T-cell (primary cell): Measurements from ENCODE around the gene NAB1. TPM values are rescaled to one million over a fixed set of nuclear protein-coding genes. Genes with fewer than 3 reads are reported as not detected.
A peak's percentile ranks its signal among the peaks of the same experiment; 100 is the strongest.

Experiments used
- ATAC-seq, 4 experiments: fragments of 200-7000 bp in 3 of 4; fragments of 150-1000 bp in 1 of 4; cut with Tn5 transposase; replicated peaks in 1 of 4; 1 replicate in 3 of 4; 2 replicates in 1 of 4; pipeline ENCODE4 v1.10.0; 2021; ENCODE audit warnings: moderate library complexity in 3 of 4, mild to moderate bottlenecking in 2 of 4, moderate number of reproducible peaks in 1 of 4
- CTCF ChIA-PET, 2 donors: fragments of 300-600 bp; sonication (Branson Sonifier 250); formaldehyde crosslinking; loops; one replicate each; lab custom pipeline; 2022; ENCODE audit warnings: antibody characterized with exemption in 2 of 2; lab: Charles Lee
- POLR2A ChIA-PET, 2 donors: fragments of 300-600 bp; sonication (Branson Sonifier 250); formaldehyde crosslinking; loops; one replicate each; lab custom pipeline; 2022; ENCODE audit warnings: antibody characterized with exemption in 2 of 2; lab: Charles Lee
- DNase-seq, 35 experiments: peaks; one replicate each; pipeline versions ENCODE4 v3.0.0 to v3.0.0-alpha.2; 2013 to 2023
- H3K27ac ChIP-seq: one replicate; pipeline ENCODE4 v1.5.1; 2013; ENCODE audit warnings: low read length
- H3K27me3 ChIP-seq, 2 experiments: replicated peaks in 1 of 2; 1 replicate in 1 of 2; 2 replicates in 1 of 2; pipeline versions ENCODE4 v1.6.1 to v1.7.0; 2013; ENCODE audit warnings: low read length in 1 of 2, mixed read lengths in 1 of 2; ENCODE audit not compliant: control insufficient read depth in 2 of 2, insufficient read depth in 2 of 2; ENCODE audit errors: extremely low read depth in 1 of 2
- H3K36me3 ChIP-seq, 2 donors: 1 replicate in 1 of 2; 2 replicates in 1 of 2; pipeline versions ENCODE4 v1.6.1 to v1.7.0; 2013; ENCODE audit warnings: low read length in 1 of 2; ENCODE audit not compliant: control insufficient read depth in 2 of 2, insufficient read depth in 1 of 2; ENCODE audit errors: extremely low read depth in 1 of 2
- H3K4me1 ChIP-seq, 2 experiments: 1 replicate in 1 of 2; 2 replicates in 1 of 2; pipeline versions ENCODE4 v1.6.1 to v1.7.0; 2013; ENCODE audit warnings: low read length in 2 of 2, mixed read lengths in 1 of 2; ENCODE audit not compliant: insufficient read depth in 2 of 2, control insufficient read depth in 1 of 2; ENCODE audit errors: extremely low read depth in 1 of 2
- H3K4me3 ChIP-seq, 2 donors: 1 replicate in 1 of 2; 2 replicates in 1 of 2; pipeline versions ENCODE4 v1.5.1 to v1.7.0; 2013; ENCODE audit warnings: mild to moderate bottlenecking in 2 of 2, low read length in 1 of 2, moderate library complexity in 1 of 2; ENCODE audit not compliant: control insufficient read depth in 1 of 2; ENCODE audit errors: extremely low read depth in 1 of 2
- H3K9me3 ChIP-seq: 2 replicates; pipeline ENCODE4 v1.7.0; 2013
- H3K27ac Mint-ChIP-seq, 2 donors: one replicate each; pipeline ENCODE4 v1.8.0; 2020 to 2021; ENCODE audit warnings: mild to moderate bottlenecking in 2 of 2, mixed read lengths in 2 of 2
- H3K27me3 Mint-ChIP-seq, 2 donors: one replicate each; pipeline ENCODE4 v1.8.0; 2021 to 2022; ENCODE audit warnings: mixed read lengths in 2 of 2
- H3K36me3 Mint-ChIP-seq: one replicate; pipeline ENCODE4 v1.8.0; 2021; ENCODE audit warnings: mixed read lengths
- H3K4me1 Mint-ChIP-seq, 3 donors: one replicate each; pipeline ENCODE4 v1.8.0; 2020 to 2022; ENCODE audit warnings: mixed read lengths in 3 of 3, mild to moderate bottlenecking in 1 of 3
- H3K4me3 Mint-ChIP-seq, 3 donors: one replicate each; pipeline ENCODE4 v1.8.0; 2020 to 2022; ENCODE audit warnings: mild to moderate bottlenecking in 3 of 3, mixed read lengths in 3 of 3, moderate library complexity in 3 of 3
- H3K9me3 Mint-ChIP-seq, 3 donors: one replicate each; pipeline ENCODE4 v1.8.0; 2020 to 2022; ENCODE audit warnings: mixed read lengths in 3 of 3
- WGBS: methylation state at CpG from one replicate; pipeline ENCODE4 v1.1.5; 2013; ENCODE audit warnings: missing lambda C conversion rate; ENCODE audit not compliant: insufficient coverage; 5-methylcytosine and 5-hydroxymethylcytosine counted together
- total RNA-seq, 35 experiments: library from RNA in 6 of 35; stranded (reverse) in 6 of 35; fragments of 120-200 nt in 1 of 35; gene quantifications; one replicate each; pipeline versions ENCODE4 v1.2.1 to v1.2.4 and lab custom pipeline; 2013 to 2026

NAB1 gene
- total RNA-seq, 5 donors from 2014 or later (not counting 1 experiment from before 2014, with no cell fraction given) = 17.7 to 22.1 (median 19.2) TPM

GRCh38 chr2:190679813-190680591 lies 31.1 kb downstream of the NAB1 start:
- ChIA-PET POLR2A (interaction anchor here in 1 of 2 donors (0.9 kb wide), 1 partner anchor 13 kb away, joined by 3 read pairs; no protein-coding TSS in a partner anchor), CTCF (interaction anchor here (0.6 to 3.3 kb wide), 22 partner anchors 9 to 997 kb away, joined by 3 to 17 read pairs (median 3); no protein-coding TSS in a partner anchor)
- H3K27ac Mint-ChIP-seq = peak overlapping the region in 1 of 2 donors; percentile 73

GRCh38 chr2:190682168-190682567 lies 33.3 kb downstream of the NAB1 start:
- H3K27ac ChIP-seq = no peak overlapping the region
- peaks cover 30% of the 10 kb centered on the region for H3K36me3 Mint-ChIP-seq
- ChIA-PET POLR2A (no interaction called here), CTCF (interaction anchor here in 1 of 2 donors (0.5 to 1.4 kb wide), 3 partner anchors 51 to 301 kb away, joined by 3 to 5 read pairs (median 4); no protein-coding TSS in a partner anchor)
- no peaks in the 10 kb centered on the region for H3K9me3 Mint-ChIP-seq
- peaks cover 27 to 32% (median 28%) of the 10 kb centered on the region in 3 donors for H3K4me1 Mint-ChIP-seq
- DNase-seq (no peak), ATAC-seq (no peak)
- H3K27me3 Mint-ChIP-seq = no peaks in the 10 kb centered on the region
- no peak overlapping the region for H3K27ac Mint-ChIP-seq
- no peaks in the 10 kb centered on the region for H3K9me3 ChIP-seq
- H3K4me3 ChIP-seq = no peak overlapping the region
- H3K4me1 ChIP-seq = peaks cover 10 to 17% of the 10 kb centered on the region in 2 experiments
- no peak overlapping the region for H3K4me3 Mint-ChIP-seq
- no peaks in the 10 kb centered on the region for H3K27me3 ChIP-seq
- H3K36me3 ChIP-seq = peaks cover 0 to 19% of the 10 kb centered on the region in 2 donors
- 63% methylated on average over 2 of the region's 5 CpGs for WGBS

More at GRCh38 chr2:190679813-190680591, 31.1 kb downstream of the NAB1 start:
- peak; percentile 60 to 82 (median 78) for ATAC-seq
- Histone ChIP-seq H3K9me3 (no peaks in the 10 kb centered on the region), H3K4me3 (no peak overlapping the region), H3K36me3 (no peaks in the 10 kb centered on the region), H3K4me1 (peaks cover 10 to 17% of the 10 kb centered on the region in 2 experiments), H3K27ac (no peak overlapping the region), H3K27me3 (no peaks in the 10 kb centered on the region)
- Mint-ChIP-seq H3K9me3 (no peaks in the 10 kb centered on the region), H3K27me3 (no peaks in the 10 kb centered on the region), H3K36me3 (peaks cover 24% of the 10 kb centered on the region), H3K4me1 (peaks cover 38 to 43% (median 40%) of the 10 kb centered on the region in 3 donors), H3K4me3 (peak overlapping the region in 1 of 3 donors; percentile 3)
- peak; percentile 14 to 79 (median 53) for DNase-seq
- WGBS = 67% methylated on average over 5 of the region's 12 CpGs

- H3K4me3 Mint-ChIP-seq = no peak overlapping the region
Measured at GRCh38 chr2:190683802-190684201, 34.9 kb downstream of the NAB1 start.

GRCh38 chr2:190684931-190685330 lies 36.0 kb downstream of the NAB1 start:
- Histone ChIP-seq H3K36me3 (peaks cover 0 to 36% of the 10 kb centered on the region in 2 donors), H3K27me3 (no peaks in the 10 kb centered on the region), H3K4me1 (peaks cover 0 to 5% of the 10 kb centered on the region in 2 experiments), H3K4me3 (no peak overlapping the region), H3K9me3 (no peaks in the 10 kb centered on the region), H3K27ac (no peak overlapping the region)
- Mint-ChIP-seq H3K27ac (no peak overlapping the region), H3K4me1 (peaks cover 7 to 10% (median 9%) of the 10 kb centered on the region in 3 donors), H3K36me3 (peaks cover 45% of the 10 kb centered on the region), H3K27me3 (no peaks in the 10 kb centered on the region), H3K9me3 (no peaks in the 10 kb centered on the region), H3K4me3 (no peak overlapping the region)
- DNase-seq (no peak), ATAC-seq (no peak)
- POLR2A ChIA-PET = no interaction called here
- no CpG with 5 or more reads among the region's 2 CpGs for WGBS
- CTCF ChIA-PET = no interaction called here

More at GRCh38 chr2:190683802-190684201, 34.9 kb downstream of the NAB1 start:
- Histone ChIP-seq H3K4me1 (peaks cover 4 to 11% of the 10 kb centered on the region in 2 experiments), H3K4me3 (no peak overlapping the region), H3K27me3 (no peaks in the 10 kb centered on the region), H3K9me3 (no peaks in the 10 kb centered on the region), H3K36me3 (peaks cover 0 to 33% of the 10 kb centered on the region in 2 donors), H3K27ac (no peak overlapping the region)
- H3K9me3 Mint-ChIP-seq = no peaks in the 10 kb centered on the region
- ATAC-seq (no peak), DNase-seq (no peak)
- H3K27me3 Mint-ChIP-seq = no peaks in the 10 kb centered on the region
- no peak overlapping the region for H3K27ac Mint-ChIP-seq
- peaks cover 16 to 20% (median 18%) of the 10 kb centered on the region in 3 donors for H3K4me1 Mint-ChIP-seq
- whole genome bisulfite sequencing = 68% methylated on average over 3 of the region's 3 CpGs
- POLR2A ChIA-PET = interaction anchor here in 1 of 2 donors (0.5 to 0.6 kb wide), 3 partner anchors 10 to 198 kb away, joined by 4 to 7 read pairs (median 4); no protein-coding TSS in a partner anchor
- CTCF ChIA-PET = interaction anchor here (0.5 to 1.1 kb wide), 2 partner anchors 11 to 1323 kb away, joined by 3 read pairs; no protein-coding TSS in a partner anchor
- H3K36me3 Mint-ChIP-seq = peaks cover 38% of the 10 kb centered on the region

- no peaks in the 10 kb centered on the region for H3K27me3 ChIP-seq
- H3K4me1 ChIP-seq = peaks cover 0 to under 1% of the 10 kb centered on the region in 2 experiments
- no peak overlapping the region for H3K27ac Mint-ChIP-seq
- ATAC-seq = no peak
- no peak for DNase-seq
- H3K36me3 Mint-ChIP-seq = peaks cover 47% of the 10 kb centered on the region
- ChIA-PET POLR2A (no interaction called here), CTCF (no interaction called here)
- WGBS = 100% methylated on average over 1 of the region's 3 CpGs
- H3K9me3 ChIP-seq = no peaks in the 10 kb centered on the region
- H3K27me3 Mint-ChIP-seq = no peaks in the 10 kb centered on the region
- no peaks in the 10 kb centered on the region for H3K9me3 Mint-ChIP-seq
- H3K27ac ChIP-seq = no peak overlapping the region
- H3K4me3 Mint-ChIP-seq = no peak overlapping the region
- peaks cover 3 to 6% (median 5%) of the 10 kb centered on the region in 3 donors for H3K4me1 Mint-ChIP-seq
- H3K36me3 ChIP-seq = peaks cover 0 to 36% of the 10 kb centered on the region in 2 donors
- H3K4me3 ChIP-seq = no peak overlapping the region
Measured at GRCh38 chr2:190685333-190685732, 36.5 kb downstream of the NAB1 start.

GRCh38 chr2:190693533-190694232 lies 44.8 kb downstream of the NAB1 start:
- Histone ChIP-seq H3K4me1 (no peaks in the 10 kb centered on the region), H3K27ac (no peak overlapping the region), H3K27me3 (no peaks in the 10 kb centered on the region), H3K4me3 (no peak overlapping the region), H3K36me3 (peaks cover 0 to 3% of the 10 kb centered on the region in 2 donors), H3K9me3 (no peaks in the 10 kb centered on the region)
- ChIA-PET CTCF (interaction anchor here (0.5 to 0.6 kb wide), 2 partner anchors 23 to 177 kb away, joined by 3 to 6 read pairs; no protein-coding TSS in a partner anchor), POLR2A (interaction anchor here (0.5 to 1.2 kb wide), 4 partner anchors 10 to 103 kb away, joined by 3 to 8 read pairs (median 6); no protein-coding TSS in a partner anchor)
- Mint-ChIP-seq H3K36me3 (peaks cover 32% of the 10 kb centered on the region), H3K27ac (no peak overlapping the region), H3K4me1 (peaks cover 0 to 9% (median 0%) of the 10 kb centered on the region in 3 donors), H3K9me3 (no peaks in the 10 kb centered on the region), H3K4me3 (no peak overlapping the region), H3K27me3 (no peaks in the 10 kb centered on the region)
- DNase-seq (no peak), ATAC-seq (no peak)
- no CpG with 5 or more reads among the region's 2 CpGs for WGBS
